ENCODE data around the gene PNPO.

DNA sequence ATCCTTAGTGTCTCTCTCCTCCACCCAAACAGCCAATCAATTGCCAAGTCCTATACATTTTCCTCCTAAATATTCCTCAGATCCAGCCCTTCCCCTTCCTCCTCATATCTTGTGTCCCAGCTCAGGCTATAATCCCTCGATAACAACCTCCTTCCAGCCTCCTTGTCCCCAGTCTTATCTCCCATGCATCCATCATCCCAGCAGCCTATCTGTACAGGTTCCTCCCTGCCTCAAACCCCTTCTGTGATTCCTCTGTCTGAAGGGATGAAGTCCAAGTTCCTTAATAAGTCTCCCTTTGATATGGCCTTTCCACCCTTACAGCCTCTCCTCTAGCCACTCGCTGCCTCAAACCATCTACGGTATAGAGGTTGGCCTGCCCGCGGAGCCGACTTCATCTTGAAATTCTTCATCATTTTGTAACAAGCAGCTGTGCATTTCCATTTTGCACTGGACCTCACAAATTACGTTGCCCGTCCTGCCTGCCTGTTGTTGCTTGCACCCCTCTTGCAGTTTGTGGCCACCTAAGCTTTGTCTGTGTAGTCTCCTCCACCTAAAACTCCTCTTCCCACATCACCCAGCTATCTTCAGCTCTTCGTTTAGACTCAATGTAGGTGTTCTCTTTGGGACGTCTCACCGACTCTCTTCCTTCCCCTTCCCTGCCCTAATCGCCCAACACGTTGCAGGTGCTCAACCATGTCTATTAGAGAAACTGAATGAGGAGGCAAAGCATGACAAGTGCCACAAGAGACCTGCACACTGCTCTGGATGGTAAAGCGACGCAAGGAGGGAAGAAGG is 28.8 kb downstream of the PNPO start:
- TF ChIP-seq, protein P1, sequence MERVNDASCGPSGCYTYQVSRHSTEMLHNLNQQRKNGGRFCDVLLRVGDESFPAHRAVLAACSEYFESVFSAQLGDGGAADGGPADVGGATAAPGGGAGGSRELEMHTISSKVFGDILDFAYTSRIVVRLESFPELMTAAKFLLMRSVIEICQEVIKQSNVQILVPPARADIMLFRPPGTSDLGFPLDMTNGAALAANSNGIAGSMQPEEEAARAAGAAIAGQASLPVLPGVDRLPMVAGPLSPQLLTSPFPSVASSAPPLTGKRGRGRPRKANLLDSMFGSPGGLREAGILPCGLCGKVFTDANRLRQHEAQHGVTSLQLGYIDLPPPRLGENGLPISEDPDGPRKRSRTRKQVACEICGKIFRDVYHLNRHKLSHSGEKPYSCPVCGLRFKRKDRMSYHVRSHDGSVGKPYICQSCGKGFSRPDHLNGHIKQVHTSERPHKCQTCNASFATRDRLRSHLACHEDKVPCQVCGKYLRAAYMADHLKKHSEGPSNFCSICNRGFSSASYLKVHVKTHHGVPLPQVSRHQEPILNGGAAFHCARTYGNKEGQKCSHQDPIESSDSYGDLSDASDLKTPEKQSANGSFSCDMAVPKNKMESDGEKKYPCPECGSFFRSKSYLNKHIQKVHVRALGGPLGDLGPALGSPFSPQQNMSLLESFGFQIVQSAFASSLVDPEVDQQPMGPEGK (CRISPR knock-in tag; IDR thresholded peaks at IDR 0.05) = no peak
- TF ChIP-seq, protein P2, sequence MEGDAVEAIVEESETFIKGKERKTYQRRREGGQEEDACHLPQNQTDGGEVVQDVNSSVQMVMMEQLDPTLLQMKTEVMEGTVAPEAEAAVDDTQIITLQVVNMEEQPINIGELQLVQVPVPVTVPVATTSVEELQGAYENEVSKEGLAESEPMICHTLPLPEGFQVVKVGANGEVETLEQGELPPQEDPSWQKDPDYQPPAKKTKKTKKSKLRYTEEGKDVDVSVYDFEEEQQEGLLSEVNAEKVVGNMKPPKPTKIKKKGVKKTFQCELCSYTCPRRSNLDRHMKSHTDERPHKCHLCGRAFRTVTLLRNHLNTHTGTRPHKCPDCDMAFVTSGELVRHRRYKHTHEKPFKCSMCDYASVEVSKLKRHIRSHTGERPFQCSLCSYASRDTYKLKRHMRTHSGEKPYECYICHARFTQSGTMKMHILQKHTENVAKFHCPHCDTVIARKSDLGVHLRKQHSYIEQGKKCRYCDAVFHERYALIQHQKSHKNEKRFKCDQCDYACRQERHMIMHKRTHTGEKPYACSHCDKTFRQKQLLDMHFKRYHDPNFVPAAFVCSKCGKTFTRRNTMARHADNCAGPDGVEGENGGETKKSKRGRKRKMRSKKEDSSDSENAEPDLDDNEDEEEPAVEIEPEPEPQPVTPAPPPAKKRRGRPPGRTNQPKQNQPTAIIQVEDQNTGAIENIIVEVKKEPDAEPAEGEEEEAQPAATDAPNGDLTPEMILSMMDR (CRISPR knock-in tag; IDR thresholded peaks at IDR 0.05) = no peak
